CD4-positive, alpha-beta T cell treated with Interleukin-2 at 100 ng/mL for 4 hours (primary cell): ENCODE measurements around the gene VPS18.

ENCODE experiments used
- DNase-seq: peaks from one replicate; pipeline ENCODE4 v3.0.0-alpha.2; 2020; ENCODE audit warnings: low spot score

Gene VPS18

DNA sequence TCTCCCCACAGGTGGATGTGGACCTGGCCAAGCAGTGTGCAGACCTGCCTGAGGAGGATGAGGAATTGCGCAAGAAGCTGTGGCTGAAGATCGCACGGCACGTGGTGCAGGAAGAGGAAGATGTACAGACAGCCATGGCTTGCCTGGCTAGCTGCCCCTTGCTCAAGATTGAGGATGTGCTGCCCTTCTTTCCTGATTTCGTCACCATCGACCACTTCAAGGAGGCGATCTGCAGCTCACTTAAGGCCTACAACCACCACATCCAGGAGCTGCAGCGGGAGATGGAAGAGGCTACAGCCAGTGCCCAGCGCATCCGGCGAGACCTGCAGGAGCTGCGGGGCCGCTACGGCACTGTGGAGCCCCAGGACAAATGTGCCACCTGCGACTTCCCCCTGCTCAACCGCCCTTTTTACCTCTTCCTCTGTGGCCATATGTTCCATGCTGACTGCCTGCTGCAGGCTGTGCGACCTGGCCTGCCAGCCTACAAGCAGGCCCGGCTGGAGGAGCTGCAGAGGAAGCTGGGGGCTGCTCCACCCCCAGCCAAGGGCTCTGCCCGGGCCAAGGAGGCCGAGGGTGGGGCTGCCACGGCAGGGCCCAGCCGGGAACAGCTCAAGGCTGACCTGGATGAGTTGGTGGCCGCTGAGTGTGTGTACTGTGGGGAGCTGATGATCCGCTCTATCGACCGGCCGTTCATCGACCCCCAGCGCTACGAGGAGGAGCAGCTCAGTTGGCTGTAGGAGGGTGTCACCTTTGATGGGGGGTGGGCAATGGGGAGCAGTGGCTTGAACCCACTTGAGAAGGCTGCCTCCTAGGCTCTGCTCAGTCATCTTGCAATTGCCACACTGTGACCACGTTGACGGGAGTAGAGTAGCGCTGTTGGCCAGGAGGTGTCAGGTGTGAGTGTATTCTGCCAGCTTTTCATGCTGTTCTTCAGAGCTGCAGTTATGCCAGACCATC, 8.6 kb downstream of the VPS18 start:
- DNase-seq = no peak

DNA sequence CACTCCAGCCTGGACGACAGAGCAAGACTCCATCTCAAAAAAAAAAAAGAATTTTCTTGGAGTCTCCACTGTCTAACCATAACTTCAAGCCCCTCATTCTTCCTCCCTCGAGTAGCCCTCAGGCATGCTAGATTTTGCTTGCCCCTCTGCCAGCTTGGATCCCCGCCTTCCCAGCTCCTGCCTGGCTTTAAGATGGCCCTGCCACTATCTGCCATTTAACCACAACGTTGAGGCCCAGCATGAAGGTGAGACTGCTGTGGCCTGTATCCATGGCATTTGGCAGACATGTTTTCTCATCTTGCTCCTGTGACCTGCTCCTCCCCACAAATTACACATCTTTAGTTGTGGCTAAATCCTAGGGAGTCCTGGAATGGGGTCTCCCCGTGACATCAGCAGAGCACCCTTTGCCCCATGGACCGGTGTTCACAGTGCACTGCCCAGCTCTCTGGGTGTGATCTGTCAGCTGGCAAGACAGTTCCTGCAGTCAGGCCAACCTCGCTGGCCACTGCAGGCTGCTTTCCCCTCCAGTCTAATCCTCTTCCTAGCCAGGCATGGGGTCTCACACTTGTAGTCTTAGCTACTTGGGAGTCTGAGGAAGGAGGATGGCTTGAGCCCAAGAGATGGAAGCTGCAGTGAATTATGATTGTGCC, 10.4 kb downstream of the VPS18 start:
- no peak for DNase-seq

DNA sequence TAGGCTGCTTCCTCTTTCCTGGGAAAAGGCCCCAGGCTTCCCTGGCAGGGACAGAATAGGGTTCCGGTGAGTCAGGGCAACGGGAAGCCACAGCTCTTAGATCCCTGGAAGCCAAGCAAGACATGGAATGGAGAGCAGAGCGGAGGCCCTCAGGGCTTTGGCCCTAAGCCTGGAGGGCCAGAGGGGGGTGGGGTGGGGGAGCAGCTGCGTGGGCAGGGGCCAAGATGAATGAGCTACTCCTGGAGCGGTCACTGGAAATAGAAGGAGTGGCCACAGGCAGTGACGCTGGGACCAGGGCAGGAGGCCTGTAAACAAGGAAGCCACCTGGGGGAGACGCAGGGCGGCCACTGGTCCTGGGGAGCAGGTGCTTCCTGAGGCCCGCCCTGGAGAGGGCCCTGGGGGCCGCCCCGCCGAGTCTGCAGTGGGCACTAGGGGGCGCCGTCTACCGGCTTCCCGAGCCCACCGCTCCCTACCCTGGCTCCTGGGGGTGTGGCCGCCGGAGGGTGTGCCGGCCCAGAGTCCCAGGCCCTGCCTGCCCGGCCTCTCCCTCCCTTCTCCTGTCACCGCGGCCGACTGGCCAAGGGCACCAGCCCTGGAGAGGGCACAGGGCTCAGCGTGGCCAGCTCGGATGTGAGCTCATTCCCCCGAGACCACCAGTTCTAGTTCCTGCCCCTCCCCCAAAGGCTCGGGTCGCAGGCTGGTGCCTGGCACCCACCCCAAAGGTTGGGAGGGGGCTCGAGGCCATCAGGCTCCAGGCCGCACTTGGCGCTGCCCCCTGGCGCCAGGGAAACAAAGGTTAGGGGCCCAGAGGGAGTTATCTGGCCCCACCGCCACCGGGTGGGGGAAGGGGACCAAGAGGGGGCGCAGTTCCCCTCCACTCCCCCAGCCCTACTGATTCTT, 12.1 kb downstream of the VPS18 start:
- peak; percentile 64 for DNase-seq

DNA sequence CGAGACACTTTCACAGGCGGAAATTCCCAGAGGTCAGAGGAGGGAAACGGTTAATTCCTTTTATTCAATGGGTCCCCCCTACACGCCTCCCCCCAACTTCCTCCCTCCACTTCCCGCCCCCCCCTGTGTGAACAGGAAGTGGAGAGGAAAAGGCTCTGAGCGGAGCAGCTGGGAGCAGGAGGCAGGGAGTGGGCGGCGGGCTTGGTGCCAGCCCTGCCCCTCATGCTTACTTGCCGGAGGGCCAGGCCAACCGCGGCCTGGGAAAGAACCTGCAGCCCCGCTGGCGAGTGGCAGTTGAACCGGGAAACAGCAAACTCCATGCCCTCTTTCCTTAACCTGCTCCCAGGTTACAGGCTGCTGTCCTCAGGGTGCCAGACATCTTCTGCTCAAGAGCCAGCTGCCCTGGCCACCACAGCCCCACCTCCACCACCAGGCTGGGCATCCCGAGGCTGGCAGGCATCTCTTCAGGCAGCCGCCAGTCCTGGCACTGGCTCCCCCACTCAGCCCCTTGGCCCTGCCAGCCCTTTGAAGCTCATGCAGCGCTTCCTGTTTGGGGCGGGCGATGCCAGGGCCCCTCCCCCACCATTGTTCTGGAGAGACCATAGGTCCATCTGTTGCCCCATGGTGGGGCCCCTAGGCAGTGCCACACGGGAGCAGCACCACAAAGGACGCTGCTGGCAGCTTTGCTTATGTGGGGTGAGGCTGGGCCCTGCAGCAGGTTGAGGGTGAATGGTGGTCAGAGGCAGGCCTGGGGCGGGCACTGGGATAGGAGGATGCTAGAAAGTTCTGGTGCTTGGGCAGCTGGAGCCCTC, 12.9 kb downstream of the VPS18 start:
- DNase-seq = peak; percentile 53

DNA sequence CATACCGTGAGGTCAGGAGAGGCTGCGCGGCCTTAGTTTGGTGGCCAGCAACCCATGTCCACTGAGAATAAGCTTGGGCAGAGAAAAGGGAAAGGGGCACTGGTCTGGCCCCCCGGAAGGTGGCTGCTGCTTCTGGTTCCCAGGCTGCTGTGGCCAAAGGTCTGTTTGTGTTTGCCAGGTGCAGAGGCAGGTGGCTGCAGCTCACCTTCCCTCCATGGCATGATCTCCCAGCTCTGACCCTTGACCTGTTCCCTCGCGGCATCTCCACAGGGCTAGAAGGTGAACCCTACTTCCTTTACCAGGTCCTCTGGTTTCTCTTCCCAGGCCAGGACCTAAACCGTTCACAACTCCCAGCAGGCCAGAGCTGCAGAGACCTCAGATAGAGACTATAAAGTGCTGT, 13.8 kb downstream of the VPS18 start:
- no peak for DNase-seq

DNA sequence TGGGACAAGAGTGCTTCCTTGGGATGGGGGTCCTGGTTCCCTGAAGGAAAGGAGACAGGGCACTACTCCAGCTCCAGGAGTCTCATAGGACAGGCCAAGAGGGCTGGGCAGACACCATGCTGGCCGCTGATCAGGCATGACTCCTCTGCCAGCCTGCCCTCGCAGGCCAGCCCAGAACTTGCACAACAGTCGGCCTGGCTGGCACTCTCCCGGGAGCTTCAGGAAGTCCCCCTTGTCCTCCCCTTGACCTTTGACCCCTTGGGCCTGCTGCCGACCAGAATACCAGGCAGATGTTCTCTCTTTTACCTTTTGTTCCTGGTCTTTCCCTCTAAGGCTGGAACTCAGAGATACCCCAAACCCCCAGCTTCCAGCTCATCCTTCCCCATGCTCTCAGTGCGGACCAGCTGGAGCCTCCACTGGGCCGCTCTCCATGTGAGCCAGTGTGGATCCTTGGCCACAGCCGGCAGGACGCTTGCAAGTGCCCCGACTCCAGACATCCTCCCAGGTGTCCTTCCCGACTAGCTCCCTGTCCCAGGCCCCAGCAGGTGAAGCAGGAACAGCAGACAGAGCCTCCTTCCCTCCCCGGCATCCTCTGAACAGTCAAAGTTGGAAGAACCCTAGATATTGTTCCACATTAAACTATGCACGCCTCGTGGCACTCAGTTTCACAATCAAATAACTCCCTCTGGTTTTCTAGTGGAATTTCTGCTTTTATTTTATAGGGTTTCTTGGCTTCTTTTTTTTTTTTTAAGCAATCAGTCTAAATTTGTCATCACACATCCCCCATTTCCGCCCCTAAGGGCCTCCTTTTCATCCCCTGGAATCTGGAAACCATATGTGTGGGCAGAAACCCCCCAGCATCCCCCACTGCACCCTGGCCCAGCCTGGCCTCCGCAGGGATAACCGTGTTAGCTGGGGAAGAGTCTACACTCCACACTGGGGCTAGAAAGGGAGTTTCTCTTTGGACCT, 15.7 kb downstream of the VPS18 start:
- DNase-seq = no peak

DNA sequence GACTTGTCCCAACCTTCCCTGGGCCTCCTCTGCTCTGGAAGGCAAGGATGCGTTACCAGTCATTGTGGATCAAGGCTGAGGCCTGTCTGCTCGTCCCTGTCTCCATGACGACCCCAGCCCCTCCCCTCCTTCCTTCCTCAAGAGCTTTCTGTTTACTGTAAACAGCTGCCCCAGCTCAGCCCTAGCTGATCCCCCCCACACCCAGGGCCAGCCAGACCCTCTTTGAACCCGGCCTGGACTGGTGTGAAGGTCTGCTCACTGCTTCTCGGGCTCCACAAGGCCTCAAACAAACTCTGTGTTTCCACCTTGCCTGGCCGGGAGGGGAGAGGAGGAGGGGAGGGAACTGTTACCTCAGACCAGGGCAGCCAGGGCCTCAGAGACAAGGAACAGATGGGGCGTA, 16.9 kb downstream of the VPS18 start:
- DNase-seq = no peak

DNA sequence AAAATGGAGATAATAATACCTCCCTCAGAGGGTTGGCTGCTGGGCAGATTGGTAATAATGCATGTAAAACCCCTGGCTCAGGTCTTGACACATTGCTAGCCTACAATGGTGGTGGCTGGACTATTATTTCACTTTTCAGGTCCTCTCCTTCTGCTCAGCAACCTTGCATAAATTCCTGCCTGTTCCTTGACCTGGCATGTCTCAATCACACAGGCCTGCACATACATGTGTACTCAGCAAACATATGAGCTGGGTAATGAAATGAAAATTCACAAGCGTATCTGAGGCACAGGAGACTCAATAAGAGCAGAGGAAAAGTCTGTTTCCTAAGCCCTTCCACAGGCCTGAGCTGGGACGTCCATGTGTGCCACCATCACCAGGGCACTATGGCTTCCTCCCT, 17.4 kb downstream of the VPS18 start:
- DNase-seq = no peak

DNA sequence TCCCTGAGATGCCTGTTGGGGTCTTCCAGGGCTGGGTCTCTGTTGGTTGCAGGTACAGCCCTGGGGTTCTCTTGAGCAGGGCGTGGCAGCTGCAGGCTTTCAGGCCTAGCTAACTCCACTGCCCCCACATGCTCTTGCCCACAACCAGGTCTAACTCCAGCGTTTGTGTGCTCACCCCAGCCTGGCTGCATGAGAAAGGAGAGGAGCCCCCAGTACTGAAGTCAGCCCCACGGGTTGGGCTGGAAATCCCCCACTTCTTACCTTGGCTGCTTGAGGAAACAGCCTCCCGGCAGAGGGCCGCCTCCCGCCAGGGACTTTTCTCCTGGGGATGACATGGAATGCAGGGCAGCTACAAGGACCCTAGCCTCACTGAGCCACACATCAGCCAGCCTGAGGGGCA, 18.2 kb downstream of the VPS18 start:
- DNase-seq = no peak

DNA sequence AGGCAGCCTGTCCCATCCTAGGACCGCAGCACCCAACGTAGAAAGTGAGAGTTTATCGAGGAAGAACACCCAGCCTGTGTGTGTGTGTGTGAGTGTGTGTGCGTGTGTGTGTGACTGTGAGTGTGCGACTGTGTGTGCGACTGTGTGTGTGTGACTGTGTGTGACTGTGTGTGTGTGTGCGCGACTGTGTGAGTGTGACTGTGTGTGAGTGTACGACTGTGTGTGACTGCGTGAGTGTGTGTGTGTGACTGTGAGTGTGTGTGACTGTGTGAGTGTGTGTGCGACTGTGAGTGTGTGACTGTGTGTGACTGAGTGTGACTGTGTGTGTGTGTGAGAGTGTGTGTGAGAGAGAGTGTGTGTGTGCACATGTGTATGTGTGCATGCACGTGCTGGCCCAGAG, 19.8 kb downstream of the VPS18 start:
- no peak for DNase-seq

DNA sequence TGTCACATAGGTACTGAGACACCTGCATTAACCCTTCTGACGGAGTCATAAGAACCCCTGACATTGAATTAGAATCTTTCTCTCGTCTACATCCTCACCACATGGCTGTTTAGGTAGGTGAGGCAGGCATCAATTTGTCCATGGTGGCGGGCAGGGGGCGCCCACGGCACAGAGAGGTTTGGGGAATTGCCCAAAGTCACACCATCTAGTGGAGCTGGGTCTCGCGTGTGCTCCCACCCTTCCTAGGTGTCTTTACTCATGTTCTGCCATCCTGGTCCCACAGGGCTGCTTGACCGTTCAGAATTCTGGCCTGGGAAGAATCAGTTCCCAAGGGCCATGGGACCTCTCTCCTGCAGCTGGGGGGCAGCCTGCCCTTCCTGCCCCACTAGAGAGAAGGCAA, 20.2 kb downstream of the VPS18 start:
- DNase-seq = no peak

DNA sequence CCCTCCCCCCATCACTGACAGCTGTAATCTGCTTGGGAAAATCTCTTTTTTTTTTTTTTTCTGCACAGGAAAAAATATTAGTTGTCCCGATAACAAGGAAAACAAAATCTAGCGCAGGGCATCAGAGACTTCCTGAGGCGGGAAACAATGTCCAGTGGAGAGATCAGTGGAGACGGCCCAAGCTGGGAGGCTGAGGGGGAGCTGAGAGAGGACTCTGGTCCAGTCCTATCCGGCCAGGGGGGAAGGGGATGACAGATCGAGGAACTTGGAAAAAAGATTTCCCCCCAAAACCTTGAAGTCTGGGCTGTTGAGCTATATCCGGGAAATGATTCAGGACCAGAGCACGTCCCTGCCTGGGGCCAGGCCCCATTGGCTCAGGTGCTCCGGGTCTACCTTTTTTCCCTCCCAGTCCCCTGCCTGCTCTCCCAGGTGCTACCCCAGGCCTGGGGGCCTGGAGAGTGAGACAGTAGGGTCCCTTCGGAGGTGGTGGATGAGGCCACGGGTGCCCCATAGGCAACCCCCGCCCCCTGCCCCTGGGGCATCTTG, 20.9 kb downstream of the VPS18 start:
- DNase-seq = no peak

DNA sequence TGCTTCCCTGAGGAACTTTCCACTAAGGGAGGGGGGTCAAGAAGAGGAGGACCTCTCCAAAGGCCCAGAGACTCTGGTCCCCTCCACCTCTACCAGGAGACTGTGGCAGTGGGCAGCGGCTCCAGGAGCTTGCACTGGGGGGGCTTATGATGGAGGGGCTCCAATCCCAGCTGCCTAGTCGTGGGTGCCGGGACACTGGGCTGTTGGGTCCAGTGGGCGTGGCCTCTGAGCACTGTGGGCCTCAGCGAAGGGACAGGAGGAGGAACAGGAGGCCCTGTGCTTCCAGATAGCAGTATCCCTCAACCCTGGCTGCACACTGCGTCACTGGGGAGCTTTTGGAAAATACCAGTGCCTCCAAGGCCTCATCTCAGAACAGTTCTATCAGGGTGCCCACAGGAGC, 21.4 kb downstream of the VPS18 start:
- DNase-seq = no peak

DNA sequence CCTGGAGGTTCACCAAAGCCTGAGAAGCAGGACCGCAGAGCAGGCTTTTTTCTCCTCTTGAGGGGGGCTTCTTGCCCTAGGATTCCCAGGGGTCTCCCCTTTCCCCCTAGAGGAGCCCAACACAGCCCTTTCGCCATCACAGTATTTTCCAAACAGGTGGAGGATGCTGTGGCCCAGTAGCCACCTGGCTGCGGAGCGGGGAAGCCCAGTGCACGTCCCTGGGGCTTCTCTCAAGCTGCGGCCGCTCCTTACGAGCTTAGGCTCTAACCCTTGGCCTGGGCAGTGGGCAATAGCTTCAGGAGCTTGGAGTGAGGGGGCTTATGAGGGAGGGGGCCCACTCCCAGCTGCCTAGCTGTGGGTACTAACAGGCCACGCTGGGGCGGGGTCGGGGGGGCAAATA, 23.3 kb downstream of the VPS18 start:
- no peak for DNase-seq

DNA sequence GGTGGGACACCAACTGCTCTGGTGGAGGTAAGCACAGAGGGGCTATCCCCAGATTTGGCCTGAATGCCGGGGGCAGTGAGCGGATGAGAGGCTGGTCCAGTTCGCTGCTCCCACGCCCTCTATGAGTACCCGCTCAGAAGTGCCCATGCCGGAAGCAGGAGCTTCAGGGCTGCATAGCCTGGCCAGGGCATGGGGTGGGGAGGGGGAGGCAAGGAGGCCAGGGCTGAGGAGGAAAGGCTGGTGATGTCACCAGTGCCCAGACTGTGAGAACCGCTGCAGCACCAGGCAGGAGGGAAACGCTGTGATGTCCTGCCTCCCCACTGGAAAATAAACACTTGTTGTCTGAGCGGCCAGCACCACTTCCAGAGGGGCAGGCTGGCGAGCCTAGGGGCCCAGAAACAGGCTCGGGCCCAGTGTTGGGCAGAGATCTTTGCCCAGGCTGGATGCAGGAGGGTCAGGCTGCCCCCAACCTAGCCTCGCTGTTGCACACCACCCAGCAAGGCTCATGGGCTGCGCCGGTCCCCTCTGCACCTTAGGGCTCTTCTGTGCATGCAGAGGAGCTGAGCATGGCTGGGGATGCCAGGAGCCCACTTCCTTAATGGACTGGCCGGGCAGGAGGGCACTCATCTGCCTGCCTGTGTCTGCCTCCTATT, 24.0 kb downstream of the VPS18 start:
- DNase-seq = no peak

DNA sequence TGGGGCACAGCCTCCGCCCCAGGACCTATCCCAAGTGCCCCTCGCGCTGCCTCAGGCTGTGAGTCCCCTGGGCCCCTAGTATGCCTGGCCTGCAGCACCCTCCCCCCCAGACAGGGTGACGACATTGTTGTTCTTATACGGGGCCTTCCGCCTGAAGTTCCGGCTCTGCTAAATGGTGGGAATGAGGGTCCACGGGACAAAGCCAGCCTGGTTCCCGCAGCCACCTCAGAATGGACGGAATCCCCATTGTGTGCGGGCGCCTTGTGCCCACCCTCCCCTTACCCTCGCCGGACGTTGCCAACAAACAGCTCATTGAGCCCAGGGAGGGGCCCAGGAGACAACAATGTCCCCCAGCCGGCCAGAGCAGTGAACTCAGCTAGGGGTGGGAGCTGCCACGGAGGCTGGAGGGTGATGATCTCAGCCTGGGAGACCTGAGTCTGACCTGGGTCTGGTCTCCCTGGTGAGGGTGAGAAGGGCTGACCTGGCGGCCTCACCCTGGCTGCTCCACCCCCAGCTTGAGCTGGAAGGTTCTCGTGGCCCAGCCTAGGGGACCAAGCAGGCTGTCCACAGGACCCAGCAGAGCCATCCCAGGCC, 24.6 kb downstream of the VPS18 start:
- DNase-seq = no peak

DNA sequence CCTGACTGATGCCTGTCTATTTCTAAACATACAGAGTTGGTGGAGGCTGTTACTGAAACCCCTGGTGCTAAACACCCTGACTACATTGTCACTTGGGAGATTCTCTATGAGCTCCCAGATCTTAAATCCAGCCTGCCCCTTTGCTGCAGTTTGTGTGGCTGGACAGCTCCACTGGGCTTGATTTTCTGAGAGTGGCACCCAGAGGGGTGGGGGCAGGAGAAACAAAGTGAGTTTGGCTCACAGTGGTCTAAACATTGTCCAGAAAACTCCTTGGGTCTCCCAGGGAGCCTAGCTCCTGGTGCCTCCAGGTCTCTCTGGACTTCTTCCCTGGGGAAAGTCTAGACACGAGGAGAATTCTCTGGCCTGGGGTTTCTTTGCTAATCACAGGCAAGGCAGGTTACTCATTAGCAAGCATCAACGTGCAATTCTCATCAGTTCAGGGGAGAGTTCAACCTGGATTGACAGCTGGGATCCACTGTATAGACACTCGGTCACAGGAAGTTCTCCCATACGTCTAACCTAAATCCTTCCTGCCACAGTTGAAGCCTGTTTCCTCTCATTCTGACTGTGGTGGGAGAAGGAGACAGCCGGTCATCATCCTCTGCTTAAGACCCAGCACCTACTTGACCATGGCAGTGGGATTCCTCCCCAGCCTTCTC, 27.8 kb downstream of the VPS18 start:
- no peak for DNase-seq

DNA sequence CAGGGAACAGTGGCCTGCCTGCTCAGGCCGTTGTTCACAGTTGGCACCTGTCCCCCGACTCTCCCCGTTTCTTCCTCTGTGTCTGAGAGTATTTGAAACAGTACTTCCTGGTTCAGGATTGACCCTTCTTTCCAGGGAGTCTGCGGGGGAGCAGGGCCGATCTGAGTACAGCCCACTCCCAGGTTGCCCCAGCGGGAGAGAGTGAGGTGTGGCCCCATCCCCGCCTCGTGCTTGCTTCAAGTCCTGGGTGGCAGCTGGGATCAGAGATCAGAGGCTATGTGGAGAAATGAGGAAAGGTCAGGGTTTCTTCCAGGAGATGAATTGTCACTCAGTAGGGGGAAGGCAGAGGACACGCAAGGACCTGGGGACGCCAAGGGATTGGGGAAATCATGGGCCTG, 28.4 kb downstream of the VPS18 start:
- DNase-seq = no peak

DNA sequence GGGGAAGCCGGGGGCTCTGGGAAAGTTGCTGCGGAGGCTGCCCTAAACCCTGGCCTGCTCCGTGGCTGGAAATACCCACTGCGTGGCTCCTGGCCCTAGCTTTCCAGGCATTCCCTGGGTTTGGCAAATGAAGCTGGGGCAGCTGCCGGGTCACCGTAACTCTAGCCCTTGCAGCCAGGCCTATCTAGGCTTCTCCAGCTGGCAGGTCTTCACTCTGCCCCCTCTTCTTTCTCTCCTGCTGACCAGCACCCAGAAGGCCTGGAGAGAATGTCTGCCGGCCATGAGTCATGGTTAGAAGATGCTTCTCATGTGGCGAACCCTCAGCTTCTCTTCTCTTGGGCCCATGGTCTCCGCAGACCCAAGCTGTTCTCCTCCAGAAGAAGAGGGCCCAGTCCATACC, 29.3 kb downstream of the VPS18 start:
- no peak for DNase-seq
